ENCODE measurements around the gene HOOK1.

HOOK1 gene

GRCh38 chr1:59892841-59893811 is 78.4 kb downstream of the HOOK1 start:
- Histone ChIP-seq H3K9me3 (ENCODE audit: control insufficient read depth, low read length) (no peaks in the 10 kb centered on the region), H3K27ac (no peak overlapping the region), H2AFZ (no peak overlapping the region), H3K27me3 (ENCODE audit: control insufficient read depth, insufficient read depth, low read length) (no peaks in the 10 kb centered on the region), H3K79me2 (no peaks in the 10 kb centered on the region), H3K9ac (no peak overlapping the region), H3K36me3 (ENCODE audit: control insufficient read depth, insufficient read depth, low read length) (no peaks in the 10 kb centered on the region), H3K4me3 (ENCODE audit: low read depth, low read length) (no peak overlapping the region), H3K4me1 (no peaks in the 10 kb centered on the region), H3K4me2 (ENCODE audit: low read length) (no peak overlapping the region)
- TF ChIP-seq, protein P1, sequence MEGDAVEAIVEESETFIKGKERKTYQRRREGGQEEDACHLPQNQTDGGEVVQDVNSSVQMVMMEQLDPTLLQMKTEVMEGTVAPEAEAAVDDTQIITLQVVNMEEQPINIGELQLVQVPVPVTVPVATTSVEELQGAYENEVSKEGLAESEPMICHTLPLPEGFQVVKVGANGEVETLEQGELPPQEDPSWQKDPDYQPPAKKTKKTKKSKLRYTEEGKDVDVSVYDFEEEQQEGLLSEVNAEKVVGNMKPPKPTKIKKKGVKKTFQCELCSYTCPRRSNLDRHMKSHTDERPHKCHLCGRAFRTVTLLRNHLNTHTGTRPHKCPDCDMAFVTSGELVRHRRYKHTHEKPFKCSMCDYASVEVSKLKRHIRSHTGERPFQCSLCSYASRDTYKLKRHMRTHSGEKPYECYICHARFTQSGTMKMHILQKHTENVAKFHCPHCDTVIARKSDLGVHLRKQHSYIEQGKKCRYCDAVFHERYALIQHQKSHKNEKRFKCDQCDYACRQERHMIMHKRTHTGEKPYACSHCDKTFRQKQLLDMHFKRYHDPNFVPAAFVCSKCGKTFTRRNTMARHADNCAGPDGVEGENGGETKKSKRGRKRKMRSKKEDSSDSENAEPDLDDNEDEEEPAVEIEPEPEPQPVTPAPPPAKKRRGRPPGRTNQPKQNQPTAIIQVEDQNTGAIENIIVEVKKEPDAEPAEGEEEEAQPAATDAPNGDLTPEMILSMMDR (IDR thresholded peaks at IDR 0.05), result no peak

DNA sequence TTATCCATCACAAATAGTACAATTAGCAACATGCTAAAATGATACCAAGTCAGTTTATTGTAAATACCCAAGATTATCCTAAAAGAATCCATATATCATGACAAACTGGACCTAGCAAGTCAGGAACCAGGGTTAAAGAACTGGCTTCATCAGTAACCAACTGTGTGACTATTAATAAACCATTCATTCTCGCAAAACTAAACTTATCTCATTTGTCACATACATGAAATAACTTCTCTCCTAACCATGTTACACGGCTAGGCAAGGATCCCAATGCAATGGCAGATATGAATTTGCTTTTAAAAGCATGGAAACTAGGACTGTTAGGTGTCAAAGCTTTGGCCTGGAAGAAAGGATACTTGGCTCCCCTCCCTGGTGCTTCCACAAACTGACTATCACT is 82.4 kb downstream of the HOOK1 start:
- Histone ChIP-seq H2AFZ (no peak overlapping the region), H3K36me3 (ENCODE audit: control insufficient read depth, insufficient read depth, low read length) (no peaks in the 10 kb centered on the region), H3K79me2 (no peaks in the 10 kb centered on the region), H3K4me1 (no peaks in the 10 kb centered on the region), H3K9ac (no peak overlapping the region), H3K9me3 (ENCODE audit: control insufficient read depth, low read length) (no peaks in the 10 kb centered on the region), H3K27me3 (ENCODE audit: control insufficient read depth, insufficient read depth, low read length) (no peaks in the 10 kb centered on the region), H3K27ac (no peak overlapping the region), H3K4me3 (ENCODE audit: low read depth, low read length) (no peak overlapping the region), H3K4me2 (ENCODE audit: low read length) (no peak overlapping the region)
- TF ChIP-seq, protein P1 (IDR thresholded peaks at IDR 0.05), result no peak

DNA sequence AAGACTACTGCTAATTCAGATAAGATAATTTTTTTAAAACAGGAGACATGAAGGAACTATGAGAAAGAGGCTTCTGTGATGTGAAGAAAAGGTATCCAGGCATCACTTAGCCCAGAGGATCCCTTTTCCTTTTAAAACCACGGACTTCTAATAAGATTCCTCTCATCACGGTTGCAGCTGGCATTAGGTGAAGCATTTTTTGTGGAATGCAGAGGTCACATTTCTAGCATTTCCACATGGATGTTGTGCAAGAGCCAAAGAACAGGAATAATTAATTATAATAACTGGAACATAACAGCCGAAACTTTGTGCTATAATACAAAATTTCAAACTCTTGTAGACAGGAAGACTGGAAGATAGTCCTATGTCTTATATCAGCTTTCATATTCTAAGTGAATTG is 84.2 kb downstream of the HOOK1 start:
- H3K4me1 ChIP-seq, result no peaks in the 10 kb centered on the region
- no peak overlapping the region for H3K9ac ChIP-seq
- no peaks in the 10 kb centered on the region for H3K79me2 ChIP-seq
- no peaks in the 10 kb centered on the region for H3K9me3 ChIP-seq (ENCODE audit: control insufficient read depth, low read length)
- TF ChIP-seq, protein P1 (IDR thresholded peaks at IDR 0.05), result no peak
- H3K4me2 ChIP-seq (ENCODE audit: low read length), result no peak overlapping the region
- H3K36me3 ChIP-seq (ENCODE audit: control insufficient read depth, insufficient read depth, low read length), result no peaks in the 10 kb centered on the region
- no peak overlapping the region for H3K4me3 ChIP-seq (ENCODE audit: low read depth, low read length)
- no peak overlapping the region for H2AFZ ChIP-seq
- no peaks in the 10 kb centered on the region for H3K27me3 ChIP-seq (ENCODE audit: control insufficient read depth, insufficient read depth, low read length)
- no peak overlapping the region for H3K27ac ChIP-seq

- H3K27me3 ChIP-seq (ENCODE audit: control insufficient read depth, insufficient read depth, low read length), result no peaks in the 10 kb centered on the region
- H3K9ac ChIP-seq, result no peak overlapping the region
- no peak overlapping the region for H2AFZ ChIP-seq
- no peak overlapping the region for H3K27ac ChIP-seq
- no peaks in the 10 kb centered on the region for H3K4me1 ChIP-seq
- no peak overlapping the region for H3K4me2 ChIP-seq (ENCODE audit: low read length)
- H3K4me3 ChIP-seq (ENCODE audit: low read depth, low read length), result no peak overlapping the region
- H3K9me3 ChIP-seq (ENCODE audit: control insufficient read depth, low read length), result no peaks in the 10 kb centered on the region
- no peaks in the 10 kb centered on the region for H3K79me2 ChIP-seq
- no peaks in the 10 kb centered on the region for H3K36me3 ChIP-seq (ENCODE audit: control insufficient read depth, insufficient read depth, low read length)
- TF ChIP-seq, protein P1 (IDR thresholded peaks at IDR 0.05), result no peak
These were observed 85.9 kb downstream of the HOOK1 start for GRCh38 chr1:59900640-59901039.

All from parathyroid adenoma (tissue), 2 donors.